Neural progenitor cell (in vitro differentiated cells): ENCODE data around the gene HDLBP. TPM values are rescaled to one million over a fixed set of nuclear protein-coding genes. Genes with fewer than 3 reads are reported as not detected.

ENCODE experiments used
- DNase-seq: peaks from one replicate; pipeline ENCODE4 v3.0.0-alpha.2; 2016; ENCODE audit warnings: low spot score
- H2AFZ ChIP-seq: fragments of 200-600 bp; sonication (generic); replicated peaks from 2 replicates; pipeline ENCODE4 v1.6.1; 2016; ENCODE audit warnings: antibody characterized with exemption
- H3F3A ChIP-seq: fragments of 200-600 bp; sonication (generic); 2 replicates; pipeline ENCODE4 v1.6.1; 2016; ENCODE audit warnings: antibody characterized with exemption, low read depth
- H3K27ac ChIP-seq: fragments of 200-600 bp; sonication (generic); 2 replicates; pipeline ENCODE4 v1.5.1; 2016; ENCODE audit warnings: mild to moderate bottlenecking
- H3K27me3 ChIP-seq: fragments of 200-600 bp; sonication (generic); 2 replicates; pipeline ENCODE4 v1.6.1; 2016; ENCODE audit warnings: mild to moderate bottlenecking, moderate library complexity
- H3K36me3 ChIP-seq: fragments of 200-600 bp; sonication (generic); 2 replicates; pipeline ENCODE4 v1.5.1; 2016
- H3K4me1 ChIP-seq: fragments of 200-600 bp; sonication (generic); 2 replicates; pipeline ENCODE4 v1.6.1; 2016; ENCODE audit warnings: mixed run types
- H3K4me2 ChIP-seq: fragments of 200-600 bp; sonication (generic); 2 replicates; pipeline ENCODE4 v1.6.1; 2016
- H3K4me3 ChIP-seq: fragments of 200-600 bp; sonication (generic); 2 replicates; pipeline ENCODE4 v1.5.1; 2016
- H3K79me2 ChIP-seq: fragments of 200-600 bp; sonication (generic); 2 replicates; pipeline ENCODE4 v1.6.1; 2016; ENCODE audit warnings: low read depth
- H3K9ac ChIP-seq: fragments of 200-600 bp; sonication (generic); 2 replicates; pipeline ENCODE4 v1.6.1; 2016
- H3K9me3 ChIP-seq: fragments of 200-600 bp; sonication (generic); 2 replicates; pipeline ENCODE4 v1.5.1; 2016; ENCODE audit warnings: low read depth
- H4K20me1 ChIP-seq: fragments of 200-600 bp; sonication (generic); 2 replicates; pipeline ENCODE4 v1.6.1; 2016; ENCODE audit warnings: low read depth
- H3K27ac Mint-ChIP-seq: 3 replicates; pipeline ENCODE4 v1.8.0; 2021; ENCODE audit warnings: mixed read lengths
- H3K27me3 Mint-ChIP-seq: 2 replicates; pipeline ENCODE4 v1.8.0; 2022; ENCODE audit warnings: low read depth, mild to moderate bottlenecking, inconsistent platforms, moderate library complexity, mixed read lengths; ENCODE audit not compliant: insufficient read depth
- H3K36me3 Mint-ChIP-seq: 3 replicates; pipeline ENCODE4 v1.8.0; 2021; ENCODE audit warnings: mixed read lengths
- H3K4me1 Mint-ChIP-seq: 3 replicates; pipeline ENCODE4 v1.8.0; 2021; ENCODE audit warnings: mixed read lengths
- H3K4me3 Mint-ChIP-seq: 3 replicates; pipeline ENCODE4 v1.8.0; 2021; ENCODE audit warnings: mild to moderate bottlenecking, moderate library complexity, mixed read lengths
- H3K9me3 Mint-ChIP-seq: 3 replicates; pipeline ENCODE4 v1.8.0; 2020; ENCODE audit warnings: mixed read lengths
- CTCF ChIP-seq: fragments of 200-600 bp; sonication (generic); IDR thresholded peaks from 2 replicates; pipeline ENCODE4 v1.5.1; 2017; ENCODE audit warnings: antibody characterized with exemption, mild to moderate bottlenecking
- EZH2 ChIP-seq: fragments of 200-600 bp; sonication (generic); IDR thresholded peaks from 2 replicates; pipeline ENCODE4 v1.6.1; 2017; ENCODE audit warnings: antibody characterized with exemption, mild to moderate bottlenecking, moderate library complexity
- EZH2phosphoT487 ChIP-seq: fragments of 200-600 bp; sonication (generic); IDR thresholded peaks from 2 replicates; pipeline ENCODE4 v1.6.1; 2017; ENCODE audit warnings: antibody characterized with exemption
- total RNA-seq: library from RNA; depleted of rRNA; stranded (reverse); fragments of >200 nt; gene quantifications from 2 replicates; pipeline ENCODE4 v1.2.3, GENCODE V29; 2015; ENCODE audit warnings: low replicate concordance

The HDLBP gene
- total RNA-seq, 1 donor from 2014 or later = 251 TPM

GRCh38 chr2:241208058-241208457, 107.4 kb downstream of the HDLBP start:
- Mint-ChIP-seq H3K27ac (no peak overlapping the region), H3K4me3 (no peak overlapping the region), H3K4me1 (peaks cover 2% of the 10 kb centered on the region), H3K9me3 (no peaks in the 10 kb centered on the region), H3K36me3 (no peaks in the 10 kb centered on the region), H3K27me3 (peaks cover 6% of the 10 kb centered on the region)
- H3K36me3 ChIP-seq = no peaks in the 10 kb centered on the region
- H3K4me3 ChIP-seq = no peak overlapping the region
- H3K27ac ChIP-seq = no peak overlapping the region
- no peaks in the 10 kb centered on the region for H3K79me2 ChIP-seq
- no peaks in the 10 kb centered on the region for H4K20me1 ChIP-seq
- no peaks in the 10 kb centered on the region for H3K9me3 ChIP-seq
- H2AFZ ChIP-seq = no peak overlapping the region
- H3K27me3 ChIP-seq = no peaks in the 10 kb centered on the region
- H3K4me2 ChIP-seq = no peak overlapping the region
- peaks cover 6% of the 10 kb centered on the region for H3F3A ChIP-seq
- TF ChIP-seq EZH2phosphoT487 = no peak
- no peak for TF ChIP-seq CTCF
- TF ChIP-seq EZH2 = no peak
- H3K9ac ChIP-seq = no peak overlapping the region
- peaks cover 12% of the 10 kb centered on the region for H3K4me1 ChIP-seq
- no peak for DNase-seq

- Histone ChIP-seq H2AFZ (no peak overlapping the region), H4K20me1 (no peaks in the 10 kb centered on the region), H3K4me3 (no peak overlapping the region), H3K27ac (no peak overlapping the region), H3K9me3 (no peaks in the 10 kb centered on the region), H3K36me3 (no peaks in the 10 kb centered on the region), H3K9ac (no peak overlapping the region), H3K4me2 (no peak overlapping the region), H3K79me2 (no peaks in the 10 kb centered on the region), H3K4me1 (peaks cover 12% of the 10 kb centered on the region), H3K27me3 (no peaks in the 10 kb centered on the region), H3F3A (peaks cover 6% of the 10 kb centered on the region)
- no peaks in the 10 kb centered on the region for H3K36me3 Mint-ChIP-seq
- peaks cover 6% of the 10 kb centered on the region for H3K27me3 Mint-ChIP-seq
- TF ChIP-seq EZH2phosphoT487 (no peak), EZH2 (no peak), CTCF (no peak)
- H3K9me3 Mint-ChIP-seq = no peaks in the 10 kb centered on the region
- H3K27ac Mint-ChIP-seq = no peak overlapping the region
- H3K4me1 Mint-ChIP-seq = peaks cover 2% of the 10 kb centered on the region
- H3K4me3 Mint-ChIP-seq = no peak overlapping the region
- no peak for DNase-seq
Observed at GRCh38 chr2:241207641-241208040, 107.8 kb downstream of the HDLBP start.

GRCh38 chr2:241207151-241207550, 108.3 kb downstream of the HDLBP start:
- no peak overlapping the region for H3K4me3 Mint-ChIP-seq
- no peak overlapping the region for H3K9ac ChIP-seq
- no peaks in the 10 kb centered on the region for H3K9me3 ChIP-seq
- no peaks in the 10 kb centered on the region for H3K36me3 Mint-ChIP-seq
- H3K9me3 Mint-ChIP-seq = no peaks in the 10 kb centered on the region
- no peaks in the 10 kb centered on the region for H3K79me2 ChIP-seq
- no peak overlapping the region for H3K4me3 ChIP-seq
- H3K4me2 ChIP-seq = no peak overlapping the region
- H3K27me3 Mint-ChIP-seq = peaks cover 6% of the 10 kb centered on the region
- peaks cover 6% of the 10 kb centered on the region for H3F3A ChIP-seq
- H3K4me1 ChIP-seq = peaks cover 12% of the 10 kb centered on the region
- TF ChIP-seq EZH2 (no peak), CTCF (no peak), EZH2phosphoT487 (no peak)
- no peak overlapping the region for H2AFZ ChIP-seq
- DNase-seq = no peak
- no peaks in the 10 kb centered on the region for H3K27me3 ChIP-seq
- peaks cover 2% of the 10 kb centered on the region for H3K4me1 Mint-ChIP-seq
- no peaks in the 10 kb centered on the region for H4K20me1 ChIP-seq
- no peaks in the 10 kb centered on the region for H3K36me3 ChIP-seq
- H3K27ac Mint-ChIP-seq = no peak overlapping the region
- H3K27ac ChIP-seq = no peak overlapping the region

- H3K9me3 ChIP-seq = no peaks in the 10 kb centered on the region
- DNase-seq = no peak
- no peak overlapping the region for H2AFZ ChIP-seq
- Mint-ChIP-seq H3K27ac (no peak overlapping the region), H3K4me3 (no peak overlapping the region), H3K27me3 (peaks cover 4% of the 10 kb centered on the region), H3K4me1 (no peaks in the 10 kb centered on the region), H3K36me3 (no peaks in the 10 kb centered on the region), H3K9me3 (no peaks in the 10 kb centered on the region)
- H3K27ac ChIP-seq = no peak overlapping the region
- H3K4me2 ChIP-seq = no peak overlapping the region
- H3K4me3 ChIP-seq = no peak overlapping the region
- H3K9ac ChIP-seq = no peak overlapping the region
- no peaks in the 10 kb centered on the region for H4K20me1 ChIP-seq
- H3K36me3 ChIP-seq = no peaks in the 10 kb centered on the region
- TF ChIP-seq EZH2 = no peak
- no peak for TF ChIP-seq CTCF
- TF ChIP-seq EZH2phosphoT487 = no peak
- no peaks in the 10 kb centered on the region for H3F3A ChIP-seq
- H3K27me3 ChIP-seq = no peaks in the 10 kb centered on the region
- no peaks in the 10 kb centered on the region for H3K4me1 ChIP-seq
- H3K79me2 ChIP-seq = no peaks in the 10 kb centered on the region
Observed at GRCh38 chr2:241205086-241205485, 110.4 kb downstream of the HDLBP start.
